GM18508 (cell line): ENCODE data around the gene MCC.

ENCODE experiments used
- ATAC-seq: cut with Tn5 transposase; IDR thresholded peaks from one replicate; pipeline ENCODE4 v1.9.1; 2021; ENCODE audit warnings: moderate number of reproducible peaks; ENCODE audit not compliant: insufficient read depth, unreplicated experiment

MCC gene

GRCh38 chr5:113105693-113106280 is 382.5 kb downstream of the MCC start:
- no peak for ATAC-seq

- ATAC-seq: no peak
Measured at GRCh38 chr5:113103330-113103729, 384.9 kb downstream of the MCC start.

GRCh38 chr5:113102121-113102531 is 386.1 kb downstream of the MCC start:
- no peak for ATAC-seq

GRCh38 chr5:113100981-113101380 is 387.3 kb downstream of the MCC start:
- no peak for ATAC-seq

GRCh38 chr5:113099822-113100221 is 388.4 kb downstream of the MCC start:
- ATAC-seq: no peak

GRCh38 chr5:113098378-113098777 is 389.9 kb downstream of the MCC start:
- ATAC-seq: no peak

- ATAC-seq: no peak
Measured at GRCh38 chr5:113095831-113096230, 392.4 kb downstream of the MCC start.

- no peak for ATAC-seq
Measured at GRCh38 chr5:113093558-113093957, 394.7 kb downstream of the MCC start.

GRCh38 chr5:113092683-113093082 is 395.6 kb downstream of the MCC start:
- ATAC-seq: no peak

- no peak for ATAC-seq
Measured at GRCh38 chr5:113091622-113092021, 396.6 kb downstream of the MCC start.

- no peak for ATAC-seq
Measured at GRCh38 chr5:113090336-113091106, 397.7 kb downstream of the MCC start.

GRCh38 chr5:113089653-113090335 is 398.5 kb downstream of the MCC start:
- ATAC-seq: no peak

- ATAC-seq: no peak
Measured at GRCh38 chr5:113087976-113088514, 400.2 kb downstream of the MCC start.

GRCh38 chr5:113085880-113086409 is 402.3 kb downstream of the MCC start:
- no peak for ATAC-seq

GRCh38 chr5:113085084-113085414 is 403.2 kb downstream of the MCC start:
- no peak for ATAC-seq

GRCh38 chr5:113084402-113085083 is 403.7 kb downstream of the MCC start:
- no peak for ATAC-seq

GRCh38 chr5:113083481-113083880 is 404.8 kb downstream of the MCC start:
- ATAC-seq: no peak

- ATAC-seq: no peak
Measured at GRCh38 chr5:113082547-113082905, 405.7 kb downstream of the MCC start.

- ATAC-seq: no peak
Measured at GRCh38 chr5:113081881-113082546, 406.2 kb downstream of the MCC start.
